CD14-positive monocyte (primary cell): Measurements from ENCODE around the gene MLX. TPM values are rescaled to one million over a fixed set of nuclear protein-coding genes. Genes with fewer than 3 reads are reported as not detected.

Source experiments
- DNase-seq, 3 donors: peaks; one replicate each; pipeline ENCODE4 v3.0.0-alpha.2; 2011 to 2022
- H2AFZ ChIP-seq: 2 replicates; pipeline ENCODE4 v1.6.0; 2012; ENCODE audit warnings: mild to moderate bottlenecking, low read depth, low read length, inconsistent platforms; ENCODE audit not compliant: insufficient read depth, poor library complexity, severe bottlenecking
- H3K27ac ChIP-seq, 2 donors: 1 replicate in 1 of 2; 2 replicates in 1 of 2; pipeline ENCODE4 v1.5.1; 2012 to 2013; ENCODE audit warnings: low read length in 2 of 2, control low read depth in 1 of 2, inconsistent platforms in 1 of 2, low read depth in 1 of 2, mild to moderate bottlenecking in 1 of 2
- H3K27me3 ChIP-seq, 2 donors: one replicate each; pipeline versions ENCODE4 v1.6.0 to v1.6.1; 2011 to 2013; ENCODE audit warnings: low read length in 2 of 2; ENCODE audit not compliant: control insufficient read depth in 2 of 2, insufficient read depth in 2 of 2
- H3K36me3 ChIP-seq, 2 donors: replicated peaks in 1 of 2; 1 replicate in 1 of 2; 2 replicates in 1 of 2; pipeline versions ENCODE4 v1.5.1 to v1.6.1; 2012 to 2013; ENCODE audit warnings: low read length in 2 of 2, control low read depth in 1 of 2, inconsistent platforms in 1 of 2, mild to moderate bottlenecking in 1 of 2; ENCODE audit not compliant: insufficient read depth in 2 of 2, control insufficient read depth in 1 of 2
- H3K4me1 ChIP-seq, 2 donors: 1 replicate in 1 of 2; 2 replicates in 1 of 2; pipeline versions ENCODE4 v1.5.1 to v1.6.1; 2012 to 2013; ENCODE audit warnings: low read length in 2 of 2, control low read depth in 1 of 2, inconsistent platforms in 1 of 2, mild to moderate bottlenecking in 1 of 2, moderate library complexity in 1 of 2; ENCODE audit not compliant: insufficient read depth in 2 of 2, control insufficient read depth in 1 of 2
- H3K4me2 ChIP-seq: replicated peaks from 2 replicates; pipeline ENCODE3; 2012; ENCODE audit warnings: low read length, moderate library complexity, mild to moderate bottlenecking; ENCODE audit not compliant: poor library complexity, severe bottlenecking; ENCODE audit errors: extremely low read depth
- H3K4me3 ChIP-seq, 3 experiments: fragments of 200-600 bp in 1 of 3; sonication (generic) in 1 of 3; replicated peaks in 1 of 3; 1 replicate in 2 of 3; 2 replicates in 1 of 3; pipeline ENCODE4 v1.5.1; 2011 to 2013; ENCODE audit warnings: low read length in 3 of 3, mild to moderate bottlenecking in 3 of 3, control low read depth in 2 of 3, low read depth in 2 of 3, inconsistent platforms in 1 of 3, moderate library complexity in 1 of 3
- H3K79me2 ChIP-seq: 2 replicates; pipeline ENCODE4 v1.6.0; 2012; ENCODE audit warnings: mild to moderate bottlenecking, control low read depth, inconsistent platforms, low read length, moderate library complexity; ENCODE audit not compliant: insufficient read depth
- H3K9ac ChIP-seq: 2 replicates; pipeline ENCODE4 v1.6.0; 2017; ENCODE audit warnings: low read length, mild to moderate bottlenecking; ENCODE audit not compliant: insufficient read depth, poor library complexity, severe bottlenecking
- H3K9me3 ChIP-seq, 2 donors: replicated peaks in 1 of 2; 1 replicate in 1 of 2; 2 replicates in 1 of 2; pipeline versions ENCODE4 v1.5.1 to v1.6.1; 2012 to 2013; ENCODE audit warnings: low read length in 2 of 2, control low read depth in 1 of 2; ENCODE audit not compliant: control insufficient read depth in 1 of 2, insufficient read depth in 1 of 2
- H4K20me1 ChIP-seq: 2 replicates; pipeline ENCODE4 v1.6.0; 2012; ENCODE audit warnings: mild to moderate bottlenecking, low read length, control low read depth, moderate library complexity; ENCODE audit not compliant: insufficient read depth
- H3K27ac Mint-ChIP-seq, 7 donors: one replicate each; pipeline ENCODE4 v1.8.0; 2020; ENCODE audit warnings: mild to moderate bottlenecking in 7 of 7, mixed read lengths in 7 of 7, moderate library complexity in 6 of 7, inconsistent platforms in 2 of 7
- H3K27me3 Mint-ChIP-seq, 3 donors: one replicate each; pipeline ENCODE4 v1.8.0; 2021 to 2022; ENCODE audit warnings: low read depth in 3 of 3, mild to moderate bottlenecking in 3 of 3, mixed read lengths in 3 of 3, moderate library complexity in 3 of 3, inconsistent platforms in 1 of 3
- H3K36me3 Mint-ChIP-seq, 2 donors: one replicate each; pipeline ENCODE4 v1.8.0; 2020; ENCODE audit warnings: mixed read lengths in 2 of 2, inconsistent platforms in 1 of 2, mild to moderate bottlenecking in 1 of 2
- H3K4me1 Mint-ChIP-seq: one replicate; pipeline ENCODE4 v1.8.0; 2020; ENCODE audit warnings: mild to moderate bottlenecking, mixed read lengths
- H3K4me3 Mint-ChIP-seq, 2 donors: one replicate each; pipeline ENCODE4 v1.8.0; 2020; ENCODE audit warnings: mild to moderate bottlenecking in 2 of 2, mixed read lengths in 2 of 2, moderate library complexity in 1 of 2
- H3K9me3 Mint-ChIP-seq, 7 donors: one replicate each; pipeline ENCODE4 v1.8.0; 2020 to 2022; ENCODE audit warnings: mixed read lengths in 7 of 7, mild to moderate bottlenecking in 6 of 7, moderate library complexity in 6 of 7, inconsistent platforms in 2 of 7
- WGBS: methylation state at CpG from one replicate; pipeline ENCODE4 v1.1.5; 2013; ENCODE audit warnings: missing lambda C conversion rate; ENCODE audit not compliant: insufficient coverage; 5-methylcytosine and 5-hydroxymethylcytosine counted together
- intact Hi-C, 2 donors: fragments of 100-400 bp; cut with micrococcal nuclease; formaldehyde crosslinking; loops; one replicate each; pipeline versions ENCODE4 v1.15.0 to v1.15.1; 2023
- polyA plus RNA-seq, 3 donors: library from polyadenylated mRNA; depleted of rRNA in 1 of 3; unstranded in 2 of 3; stranded (reverse) in 1 of 3; fragments of 300-500 nt in 2 of 3; fragments of >200 nt in 1 of 3; fragmentation: Illumina TruSeq in 2 of 3; gene quantifications; 1 replicate in 2 of 3; 2 replicates in 1 of 3; pipeline ENCODE4 v1.2.3, GENCODE V29; 2012 to 2021
- TF ChIP-seq, protein P1 (sequence below): fragments of 200-600 bp; IDR thresholded peaks from one replicate; pipeline ENCODE4 v1.8.0; 2022; ENCODE audit warnings: antibody characterized with exemption, mild to moderate bottlenecking

The MLX gene
- polyA plus RNA-seq, 3 donors = 61.4 to 106 (median 63.5) TPM

DNA sequence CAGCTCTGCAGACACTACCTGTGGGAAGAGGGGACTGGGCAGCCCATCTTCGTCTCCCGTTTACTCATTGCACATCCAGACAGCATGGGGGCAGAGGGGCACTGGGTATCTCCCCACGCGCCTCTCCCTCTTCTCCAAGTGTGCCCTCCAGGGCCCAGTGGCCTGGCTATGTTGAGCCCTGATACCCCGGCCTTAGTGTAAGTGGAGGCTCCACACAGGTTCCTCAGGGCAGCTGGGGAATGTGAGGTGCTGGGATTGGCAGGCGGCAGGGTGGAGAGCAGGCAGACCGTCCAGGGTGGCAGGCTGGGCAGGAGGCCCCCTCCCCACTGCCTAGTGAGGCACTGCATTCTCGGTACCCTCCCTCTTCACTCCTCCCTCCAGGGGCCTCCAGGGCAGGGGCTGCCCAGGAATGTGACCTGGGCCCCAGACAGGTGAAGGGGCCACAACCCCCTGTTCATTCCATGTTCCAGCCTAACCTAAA lies 44.1 kb upstream of the MLX start:
- Mint-ChIP-seq H3K9me3 (peaks cover 0 to 2% (median 0%) of the 10 kb centered on the region in 7 donors), H3K4me1 (peaks cover 33% of the 10 kb centered on the region), H3K4me3 (no peak overlapping the region), H3K36me3 (peaks cover 34 to 51% of the 10 kb centered on the region in 2 donors), H3K27me3 (peaks cover 1 to 7% (median 3%) of the 10 kb centered on the region in 3 donors), H3K27ac (no peak overlapping the region)
- 100% methylated on average over 3 of the region's 8 CpGs for WGBS
- Histone ChIP-seq H3K4me2 (no peak overlapping the region), H3K4me3 (no peak overlapping the region), H3K27me3 (no peaks in the 10 kb centered on the region), H3K9ac (no peak overlapping the region), H3K9me3 (no peaks in the 10 kb centered on the region), H3K36me3 (peaks cover 24 to 31% of the 10 kb centered on the region in 2 donors), H3K79me2 (no peaks in the 10 kb centered on the region), H3K27ac (no peak overlapping the region), H4K20me1 (peaks cover 46% of the 10 kb centered on the region), H2AFZ (no peak overlapping the region), H3K4me1 (peaks cover 26 to 27% of the 10 kb centered on the region in 2 donors)
- no peak for DNase-seq
- TF ChIP-seq, protein P1, sequence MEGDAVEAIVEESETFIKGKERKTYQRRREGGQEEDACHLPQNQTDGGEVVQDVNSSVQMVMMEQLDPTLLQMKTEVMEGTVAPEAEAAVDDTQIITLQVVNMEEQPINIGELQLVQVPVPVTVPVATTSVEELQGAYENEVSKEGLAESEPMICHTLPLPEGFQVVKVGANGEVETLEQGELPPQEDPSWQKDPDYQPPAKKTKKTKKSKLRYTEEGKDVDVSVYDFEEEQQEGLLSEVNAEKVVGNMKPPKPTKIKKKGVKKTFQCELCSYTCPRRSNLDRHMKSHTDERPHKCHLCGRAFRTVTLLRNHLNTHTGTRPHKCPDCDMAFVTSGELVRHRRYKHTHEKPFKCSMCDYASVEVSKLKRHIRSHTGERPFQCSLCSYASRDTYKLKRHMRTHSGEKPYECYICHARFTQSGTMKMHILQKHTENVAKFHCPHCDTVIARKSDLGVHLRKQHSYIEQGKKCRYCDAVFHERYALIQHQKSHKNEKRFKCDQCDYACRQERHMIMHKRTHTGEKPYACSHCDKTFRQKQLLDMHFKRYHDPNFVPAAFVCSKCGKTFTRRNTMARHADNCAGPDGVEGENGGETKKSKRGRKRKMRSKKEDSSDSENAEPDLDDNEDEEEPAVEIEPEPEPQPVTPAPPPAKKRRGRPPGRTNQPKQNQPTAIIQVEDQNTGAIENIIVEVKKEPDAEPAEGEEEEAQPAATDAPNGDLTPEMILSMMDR = no peak
- intact Hi-C loops = no loop called here

DNA sequence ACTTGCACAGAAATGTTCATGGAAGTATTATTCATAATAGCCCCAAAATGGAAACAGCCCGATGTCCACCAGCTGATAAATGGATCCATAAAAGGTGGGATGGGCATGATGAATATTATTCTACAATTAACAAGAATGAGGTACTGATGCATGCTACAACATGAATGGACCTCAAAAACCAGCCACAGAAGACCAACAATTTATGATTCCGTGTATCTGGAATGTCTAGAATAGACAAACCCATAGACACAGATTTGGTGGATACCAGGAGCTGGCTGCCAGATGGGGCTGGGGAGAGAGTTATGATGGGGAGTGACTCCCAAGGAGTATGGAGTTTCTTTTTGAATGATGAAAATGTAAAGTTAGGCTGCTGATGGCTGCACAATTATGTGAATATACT lies 41.7 kb upstream of the MLX start:
- WGBS = no CpG with 5 or more reads among the region's 2 CpGs
- Histone ChIP-seq H3K27ac (no peak overlapping the region), H3K79me2 (no peaks in the 10 kb centered on the region), H4K20me1 (peaks cover 22% of the 10 kb centered on the region), H3K4me3 (no peak overlapping the region), H3K9ac (no peak overlapping the region), H3K9me3 (no peaks in the 10 kb centered on the region), H2AFZ (no peak overlapping the region), H3K36me3 (peaks cover 24 to 31% of the 10 kb centered on the region in 2 donors), H3K4me2 (no peak overlapping the region), H3K4me1 (peaks cover 15 to 16% of the 10 kb centered on the region in 2 donors), H3K27me3 (no peaks in the 10 kb centered on the region)
- Mint-ChIP-seq H3K27ac (no peak overlapping the region), H3K36me3 (peaks cover 31 to 37% of the 10 kb centered on the region in 2 donors), H3K4me1 (peaks cover 24% of the 10 kb centered on the region), H3K27me3 (peaks cover 3 to 7% (median 5%) of the 10 kb centered on the region in 3 donors), H3K4me3 (no peak overlapping the region), H3K9me3 (peaks cover 0 to 2% (median 0%) of the 10 kb centered on the region in 7 donors)
- DNase-seq = no peak
- intact Hi-C loops = no loop called here
- TF ChIP-seq, protein P1 = no peak
